ENCODE results near the gene PDZK1.
A peak's percentile ranks its signal among the peaks of the same experiment; 100 is the strongest.
"Not testable (repeated sequence)": the region's sequence is repeated elsewhere in the genome, so short reads cannot be mapped to it uniquely, and the experiment has no call there.

PDZK1 gene

DNA sequence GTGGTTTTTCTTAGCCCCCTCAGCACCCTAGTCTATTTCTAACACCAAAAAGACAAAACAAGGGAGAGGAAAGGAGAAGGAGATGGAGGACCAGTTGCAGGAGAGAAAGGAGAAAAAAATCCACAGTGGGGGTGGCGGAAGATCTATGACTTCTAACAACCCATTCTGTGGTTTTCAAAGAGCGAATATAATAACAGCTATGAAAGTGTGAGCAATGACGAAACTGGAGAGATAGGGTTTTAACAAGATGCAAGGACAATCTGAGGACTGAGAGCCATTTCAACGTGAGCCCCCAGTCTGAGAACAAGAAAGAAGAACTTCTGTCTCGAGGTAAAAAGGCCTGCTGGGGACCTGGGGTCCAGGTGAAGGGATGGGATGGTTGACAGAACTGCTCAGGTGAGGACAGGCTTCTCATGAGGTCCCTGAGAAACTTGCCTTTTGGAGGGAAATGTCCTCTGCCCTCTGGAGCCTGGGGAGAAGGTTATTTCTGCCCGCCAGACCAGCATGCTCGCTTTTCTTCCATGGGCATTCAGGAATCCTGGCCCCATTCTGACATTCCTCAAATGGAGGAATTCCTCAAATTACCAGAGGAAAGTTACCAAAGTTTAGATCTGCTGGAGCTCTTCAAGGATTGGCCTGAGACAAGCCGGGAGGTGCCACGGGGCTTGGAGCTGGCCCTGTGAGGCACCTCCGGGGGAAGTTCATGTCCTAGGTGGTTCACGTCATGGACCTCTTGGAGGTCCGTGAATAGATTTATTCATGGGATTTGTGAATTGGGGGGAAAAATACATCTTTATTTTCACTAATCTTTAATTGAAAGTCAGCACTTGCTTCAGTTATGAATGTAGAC, 12.3 kb upstream of the PDZK1 start, which contains the start of gene CD160:
TSS of gene CD160 (plus strand) at position 270 of the 850 bp plus-strand sequence. CDS start 8,829 bp downstream, outside the sequence.
- no peak for FAIRE-seq
- no peak for TF ChIP-seq POLR2A (IDR thresholded peaks at IDR 0.05; ENCODE audit: low read depth, low read length)
- no peak for DNase-seq (ENCODE audit: insufficient read length, low spot score)

DNA sequence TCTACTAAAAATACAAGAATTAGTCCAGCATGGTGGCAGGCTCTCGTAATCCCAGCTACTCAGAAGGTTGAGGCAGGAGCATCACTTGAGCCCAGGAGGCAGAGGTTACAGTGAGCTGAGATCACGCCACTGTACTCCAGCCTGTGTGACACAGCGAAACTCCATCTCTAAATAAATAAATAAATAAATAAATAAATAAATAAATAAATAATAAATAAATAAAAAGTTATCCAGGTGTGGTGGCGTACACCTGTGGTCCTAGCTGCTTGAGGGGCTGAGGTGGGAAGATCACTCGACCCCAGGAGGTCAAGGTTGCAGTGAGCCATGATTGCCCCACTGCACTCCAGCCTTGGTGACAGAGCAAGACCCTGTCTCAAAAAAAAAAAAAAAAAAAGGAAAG, 11.3 kb upstream of the PDZK1 start:
- DNase-seq (ENCODE audit: insufficient read length, low spot score); FAIRE-seq: not testable (repeated sequence)

DNA sequence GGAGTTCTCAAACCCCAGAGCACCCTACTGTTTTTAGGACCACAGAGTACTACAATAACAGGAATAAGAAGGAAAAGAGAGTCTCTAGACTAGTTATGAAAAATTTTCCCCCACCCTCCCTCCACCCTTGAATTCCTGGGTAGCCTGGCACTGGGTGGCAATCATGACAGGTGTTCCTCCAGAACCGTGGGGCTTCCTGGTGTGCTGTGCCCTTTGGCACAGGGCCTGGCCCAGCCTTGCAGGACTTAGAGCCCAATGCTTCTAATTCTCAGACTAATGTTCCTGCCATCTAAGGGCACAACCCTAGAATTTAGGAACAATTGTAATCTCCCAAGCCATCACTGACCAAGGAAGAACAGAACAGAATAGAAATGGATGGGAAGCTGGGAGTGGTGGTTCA, 10.7 kb upstream of the PDZK1 start:
- DNase-seq (ENCODE audit: insufficient read length, low spot score), result no peak
- FAIRE-seq, result no peak
- TF ChIP-seq POLR2A (IDR thresholded peaks at IDR 0.05; ENCODE audit: low read depth, low read length), result no peak

DNA sequence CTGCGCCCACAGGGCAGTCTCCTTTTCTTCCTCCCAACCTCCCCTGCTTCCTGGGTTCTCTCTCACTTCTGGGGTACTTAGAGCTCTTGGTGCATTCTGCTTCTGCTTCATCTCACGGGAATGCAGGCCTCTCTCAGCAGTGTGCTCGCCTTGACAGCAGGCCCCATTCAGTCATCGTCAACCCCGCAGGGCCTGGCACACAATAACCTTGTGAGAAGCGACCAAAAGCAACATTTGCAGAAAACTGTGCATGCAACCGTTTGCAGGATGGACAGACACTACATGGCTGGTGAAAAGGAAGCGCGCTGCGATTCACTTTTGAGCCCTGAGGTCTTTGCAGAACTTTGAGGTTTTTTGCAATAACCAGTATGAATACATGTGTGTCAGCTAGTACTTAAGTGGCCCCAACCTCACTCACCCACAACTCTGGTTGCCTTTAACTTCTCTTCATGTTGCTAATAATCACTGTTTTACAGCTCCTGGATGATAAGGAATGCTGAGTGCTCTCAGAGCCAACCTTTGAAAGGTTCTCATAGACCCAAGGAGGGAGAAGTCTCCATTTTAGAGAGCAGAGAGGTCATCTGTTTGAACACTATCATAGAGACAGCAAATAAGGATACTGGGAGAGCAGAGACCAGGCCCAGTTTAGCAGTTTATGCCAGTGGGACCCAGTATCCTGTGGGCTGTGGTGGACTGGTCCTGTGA, 9.6 kb upstream of the PDZK1 start:
- FAIRE-seq, result no peak
- no peak for DNase-seq (ENCODE audit: insufficient read length, low spot score)
- no peak for TF ChIP-seq POLR2A (IDR thresholded peaks at IDR 0.05; ENCODE audit: low read depth, low read length)

DNA sequence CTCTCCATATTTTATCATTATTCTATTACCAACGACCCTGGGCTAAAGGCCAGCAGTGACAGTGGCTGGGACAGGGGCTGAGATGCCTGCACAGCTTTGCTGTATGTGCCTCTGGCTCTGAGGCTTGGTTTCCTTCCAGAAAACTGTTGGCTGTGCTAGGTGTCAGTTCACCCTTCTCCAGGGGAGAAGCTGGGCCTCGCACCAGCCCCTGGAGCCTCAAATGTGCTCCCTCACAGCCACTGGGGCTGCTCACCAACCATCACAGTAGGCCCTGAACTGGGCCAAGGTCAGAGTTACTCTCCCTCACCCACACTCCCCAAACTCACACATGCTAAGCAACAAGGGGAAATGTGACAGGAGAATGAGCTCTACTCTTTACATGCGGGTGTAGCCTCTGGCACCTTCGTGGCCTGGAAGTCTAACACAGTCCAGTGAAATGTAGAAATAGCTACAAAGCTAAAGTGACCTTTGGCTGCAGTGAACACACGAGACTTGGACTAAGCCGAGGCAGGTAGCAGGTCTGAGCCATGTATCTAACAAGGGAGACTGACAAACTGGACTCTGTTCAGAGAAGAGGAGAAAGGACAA, 7.5 kb upstream of the PDZK1 start:
- TF ChIP-seq POLR2A (IDR thresholded peaks at IDR 0.05; ENCODE audit: low read depth, low read length), result no peak
- DNase-seq (ENCODE audit: insufficient read length, low spot score), result no peak
- no peak for FAIRE-seq

DNA sequence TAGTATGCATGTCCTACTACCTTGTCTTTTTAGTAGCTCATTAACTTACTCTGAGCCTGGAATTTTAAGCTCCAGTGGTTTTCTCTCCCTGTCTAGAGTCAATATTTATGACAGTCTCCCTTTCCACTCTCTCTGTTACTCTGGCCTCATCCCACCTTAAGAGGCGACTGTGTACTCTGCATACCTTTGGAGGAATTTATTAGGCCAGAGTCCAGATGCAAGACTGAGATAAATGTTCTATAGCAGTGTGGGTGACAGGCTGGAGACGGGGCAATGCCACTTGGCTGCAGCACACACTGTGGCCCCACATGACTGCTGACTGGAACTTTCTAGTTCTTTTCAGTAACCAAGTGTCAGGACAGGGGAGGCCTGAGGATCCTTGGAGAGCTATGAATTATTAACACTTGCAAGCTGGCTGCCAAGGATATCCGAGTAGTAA, 4.1 kb upstream of the PDZK1 start:
- no peak for TF ChIP-seq POLR2A (IDR thresholded peaks at IDR 0.05; ENCODE audit: low read depth, low read length)
- FAIRE-seq, result no peak

DNA sequence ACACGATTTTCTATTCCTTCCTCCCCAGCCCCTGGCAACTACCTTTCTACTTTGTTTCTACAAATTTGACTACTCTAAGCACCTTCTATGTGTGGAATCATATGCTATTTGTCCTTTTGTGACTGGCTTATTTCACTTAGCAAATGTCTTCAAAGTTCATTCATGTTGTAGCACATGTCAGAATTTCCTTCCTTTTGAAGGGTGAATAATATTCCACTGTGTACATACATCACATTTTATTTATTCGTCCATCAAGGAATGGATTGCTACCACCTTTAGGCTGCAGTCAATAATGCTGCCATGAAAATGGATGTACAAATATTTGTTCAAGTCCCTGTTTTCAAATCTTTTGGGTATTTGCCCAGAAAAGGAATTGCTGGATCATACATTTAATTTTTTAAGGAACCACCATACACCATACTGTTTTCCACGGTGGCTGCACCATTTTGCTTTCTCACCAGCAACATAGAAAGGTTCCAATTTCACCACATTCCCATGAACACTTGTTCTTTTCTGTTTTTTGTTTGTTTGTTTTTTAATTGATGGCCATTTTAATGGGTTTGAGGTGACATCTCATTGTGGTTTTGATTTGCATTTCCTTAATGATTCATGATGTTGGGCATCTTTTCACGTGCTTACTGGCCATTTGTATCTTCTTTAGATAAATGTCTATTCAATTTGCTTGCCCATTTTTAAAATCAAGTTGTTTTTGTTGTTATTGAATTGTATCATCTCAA, 3.3 kb upstream of the PDZK1 start:
- no peak for TF ChIP-seq POLR2A (IDR thresholded peaks at IDR 0.05; ENCODE audit: low read depth, low read length)
- DNase-seq (ENCODE audit: insufficient read length, low spot score), result no peak
- FAIRE-seq, result no peak

More for the DNA sequence above, 4.1 kb upstream of the PDZK1 start:
- no peak for DNase-seq (ENCODE audit: insufficient read length, low spot score)

DNA sequence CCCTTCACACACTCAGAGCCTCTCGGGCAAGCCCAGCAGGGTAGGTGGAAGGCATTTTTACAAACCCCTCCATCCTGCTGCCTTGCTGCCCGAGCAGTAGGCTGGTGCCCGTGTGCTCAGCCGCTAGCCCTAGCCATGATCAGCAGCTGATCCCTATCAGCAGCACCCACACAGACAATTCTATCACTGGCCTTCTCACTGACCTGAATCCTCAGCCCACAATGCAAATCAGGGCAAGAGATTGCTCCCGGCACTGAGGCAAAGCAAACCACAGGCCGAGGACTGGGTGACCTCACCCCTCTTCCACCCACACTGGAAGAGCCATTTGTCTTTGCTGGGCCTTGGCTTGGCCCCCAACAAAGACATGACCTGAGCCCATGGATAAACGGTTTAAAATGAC, 895 bp upstream of the PDZK1 start:
- FAIRE-seq (no peak), DNase-seq (ENCODE audit: insufficient read length, low spot score) (no peak)
- TF ChIP-seq POLR2A (IDR thresholded peaks at IDR 0.05; ENCODE audit: low read depth, low read length), result no peak

DNA sequence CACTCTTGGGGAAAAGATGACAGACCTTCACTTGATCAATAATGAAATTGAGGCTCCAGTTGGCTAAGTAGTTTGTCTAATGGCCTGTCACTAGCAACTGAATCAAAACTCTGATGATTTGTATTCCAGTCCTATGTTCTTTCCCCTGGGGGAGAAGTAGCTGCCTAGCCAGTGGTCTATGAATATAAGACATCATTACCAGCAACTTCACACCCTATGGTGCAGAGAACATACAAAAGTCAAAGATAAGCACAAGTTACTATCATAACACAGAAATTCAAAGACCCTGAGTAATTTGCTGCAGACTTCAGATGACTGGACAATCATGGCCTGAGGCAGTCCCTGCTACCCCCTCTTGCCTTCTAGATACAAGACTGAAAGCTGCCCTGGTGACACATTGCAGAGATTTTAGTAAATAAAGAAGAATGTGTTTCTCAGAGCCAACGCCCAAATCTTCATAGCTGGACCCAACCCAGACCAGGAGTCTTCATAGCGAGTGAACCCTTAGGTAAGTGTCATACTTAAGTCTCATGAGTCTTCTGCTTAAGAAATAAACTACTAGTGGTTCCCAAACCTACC, 993 bp downstream of the PDZK1 start:
- DNase-seq (ENCODE audit: insufficient read length, low spot score), result peak; percentile 57
- TF ChIP-seq POLR2A (IDR thresholded peaks at IDR 0.05; ENCODE audit: low read depth, low read length), result no peak
- FAIRE-seq, result no peak

DNA sequence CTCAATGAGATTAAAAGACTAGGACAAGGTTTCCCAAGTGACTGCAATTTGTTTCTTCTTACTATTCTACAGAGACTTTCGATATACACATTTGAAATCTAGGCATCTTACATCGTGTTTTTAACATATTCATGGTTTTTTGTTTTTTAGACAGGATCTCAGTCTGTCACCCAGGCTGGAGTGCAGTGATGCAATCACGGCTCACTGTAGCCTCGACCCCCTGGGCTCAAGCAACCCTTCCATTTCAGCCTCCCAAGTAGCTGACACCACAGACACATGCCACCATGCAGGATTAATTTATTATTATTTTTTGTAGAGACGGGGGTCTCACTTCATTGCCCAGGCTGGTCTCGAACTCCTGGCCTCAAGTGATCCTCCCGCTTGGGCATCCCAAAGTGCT, 1.5 kb downstream of the PDZK1 start:
- no peak for TF ChIP-seq POLR2A (IDR thresholded peaks at IDR 0.05; ENCODE audit: low read depth, low read length)
- no peak for DNase-seq (ENCODE audit: insufficient read length, low spot score)
- no peak for FAIRE-seq

DNA sequence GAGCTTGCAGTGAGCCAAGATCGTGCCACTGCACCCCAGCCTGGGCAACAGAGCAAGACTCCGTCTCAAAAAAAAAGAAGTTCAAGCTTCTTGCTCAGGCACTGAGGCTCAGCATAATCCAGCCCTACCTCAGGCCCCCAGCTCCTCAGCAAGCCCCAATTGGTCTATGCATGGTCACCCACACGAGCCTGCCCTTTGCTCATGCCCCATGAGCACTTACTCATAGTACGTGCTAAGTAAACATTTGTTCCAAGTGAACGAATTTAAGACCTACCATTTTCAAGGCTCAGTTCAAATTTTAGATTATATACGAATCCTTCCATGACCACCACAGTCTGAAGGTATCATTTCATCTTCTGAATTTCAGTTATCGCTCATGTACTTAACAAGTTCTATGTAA, 4.3 kb downstream of the PDZK1 start:
- no peak for TF ChIP-seq POLR2A (IDR thresholded peaks at IDR 0.05; ENCODE audit: low read depth, low read length)
- DNase-seq (ENCODE audit: insufficient read length, low spot score) (no peak), FAIRE-seq (no peak)

DNA sequence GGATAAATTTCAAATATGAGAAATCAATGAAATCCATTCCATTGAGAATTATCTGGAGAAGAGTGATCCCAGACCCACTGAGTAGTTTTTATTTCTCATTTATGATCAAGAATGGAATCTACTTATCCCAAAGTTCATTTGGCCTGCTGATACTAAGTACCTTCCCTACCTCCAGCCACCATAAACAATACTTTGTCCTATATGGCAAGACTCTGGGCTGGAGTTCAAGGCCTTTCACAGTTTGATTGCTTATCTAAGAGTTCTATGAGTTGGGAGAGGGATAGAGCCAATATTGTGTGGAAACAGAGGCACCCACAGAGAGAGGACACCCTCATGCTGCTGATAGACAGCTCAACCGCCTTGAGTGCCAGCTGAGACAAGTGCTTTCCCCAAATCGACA, 5.1 kb downstream of the PDZK1 start:
- no peak for DNase-seq (ENCODE audit: insufficient read length, low spot score)
- FAIRE-seq, result no peak
- TF ChIP-seq POLR2A (IDR thresholded peaks at IDR 0.05; ENCODE audit: low read depth, low read length), result no peak

DNA sequence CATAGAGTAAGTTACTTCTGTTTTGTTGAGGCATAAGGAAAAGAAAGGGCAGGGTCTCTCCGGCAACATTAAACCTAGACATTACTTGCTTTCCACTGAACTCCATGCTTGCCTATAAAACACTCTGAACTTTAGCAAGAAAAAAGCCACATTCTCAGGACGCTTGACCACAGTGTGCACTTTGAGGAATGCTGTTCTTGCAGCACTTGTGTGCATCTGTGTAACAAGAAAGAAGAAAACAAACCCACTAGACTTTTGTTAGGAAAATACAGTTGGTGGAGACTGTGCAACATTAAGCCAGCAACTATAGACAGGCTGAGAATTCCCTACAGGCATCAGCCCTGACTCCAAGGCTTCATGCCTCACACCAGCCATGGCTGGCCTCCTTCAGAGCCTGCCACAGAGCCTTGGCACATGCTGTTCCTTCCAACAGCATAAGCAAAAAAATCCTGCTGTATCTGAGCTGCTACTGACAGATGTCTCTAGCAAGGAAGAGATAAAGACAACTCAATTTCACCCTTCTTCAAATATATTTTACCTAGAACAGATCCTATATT, 5.8 kb downstream of the PDZK1 start:
- DNase-seq (ENCODE audit: insufficient read length, low spot score) (no peak), FAIRE-seq (no peak)
- no peak for TF ChIP-seq POLR2A (IDR thresholded peaks at IDR 0.05; ENCODE audit: low read depth, low read length)
